PC-3 (cell line): ENCODE data around the gene RPS10. TPM values are rescaled to one million over a fixed set of nuclear protein-coding genes. Genes with fewer than 3 reads are reported as not detected.

Experiments
- ATAC-seq: fragments of 200-7000 bp; cut with Tn5 transposase; 2 replicates; pipeline ENCODE4 v1.9.1; 2020; ENCODE audit warnings: mild to moderate bottlenecking, moderate library complexity
- BruUV-seq: library from RNA; stranded (reverse); fragments of 400-500 nt; replicated peaks from 2 replicates; lab custom pipeline; 2021; lab: Mats Ljungman, UMichigan
- CTCF ChIA-PET: fragments of 300-600 bp; sonication (Branson Sonifier 250); formaldehyde crosslinking; loops from one replicate; lab custom pipeline; 2022; ENCODE audit warnings: antibody characterized with exemption; lab: Charles Lee
- POLR2A ChIA-PET: fragments of 300-600 bp; sonication (Branson Sonifier 250); formaldehyde crosslinking; loops from one replicate; lab custom pipeline; 2022; ENCODE audit warnings: antibody characterized with exemption; ENCODE audit not compliant: unreplicated experiment; lab: Charles Lee
- DNase-seq: peaks from one replicate; pipeline ENCODE4 v3.0.0-alpha.2; 2015
- H2AFZ ChIP-seq: fragments of 300-600 bp; sonication (generic); 2 replicates; pipeline ENCODE4 v1.6.0; 2016; ENCODE audit warnings: antibody characterized with exemption, low read length
- H3F3A ChIP-seq: fragments of 300-600 bp; sonication (generic); one replicate; pipeline ENCODE4 v1.6.0; 2017; ENCODE audit warnings: antibody characterized with exemption, low read length, control low read depth, mild to moderate bottlenecking; ENCODE audit not compliant: unreplicated experiment
- H3K27ac ChIP-seq: fragments of 300-600 bp; sonication (generic); 2 replicates; pipeline ENCODE4 v1.5.1; 2016; ENCODE audit warnings: mild to moderate bottlenecking, low read length
- H3K27me3 ChIP-seq: fragments of 300-600 bp; sonication (generic); 2 replicates; pipeline ENCODE4 v1.6.1; 2016; ENCODE audit warnings: low read length, mixed read lengths
- H3K36me3 ChIP-seq: fragments of 300-600 bp; sonication (generic); 2 replicates; pipeline ENCODE4 v1.6.1; 2016; ENCODE audit warnings: low read depth, mixed run types, low read length, mixed read lengths
- H3K4me1 ChIP-seq: fragments of 300-600 bp; sonication (generic); 2 replicates; pipeline ENCODE4 v1.5.1; 2016; ENCODE audit warnings: low read length; ENCODE audit not compliant: insufficient read depth
- H3K4me2 ChIP-seq: fragments of 300-600 bp; sonication (generic); 2 replicates; pipeline ENCODE4 v1.6.0; 2016; ENCODE audit warnings: low read length
- H3K4me3 ChIP-seq: fragments of 300-600 bp; sonication (generic); 2 replicates; pipeline ENCODE4 v1.5.1; 2016; ENCODE audit warnings: mild to moderate bottlenecking, low read length, mixed read lengths
- H3K79me2 ChIP-seq: fragments of 300-600 bp; sonication (generic); 2 replicates; pipeline ENCODE4 v1.6.1; 2017; ENCODE audit warnings: low read length, mixed read lengths
- H3K9ac ChIP-seq: fragments of 300-600 bp; sonication (generic); 2 replicates; pipeline ENCODE4 v1.6.0; 2016; ENCODE audit warnings: mild to moderate bottlenecking, low read length
- H3K9me2 ChIP-seq: fragments of 300-600 bp; sonication (generic); replicated peaks from 2 replicates; pipeline ENCODE4 v1.6.1; 2016; ENCODE audit warnings: mixed run types, low read length, mixed read lengths
- H3K9me3 ChIP-seq: fragments of 300-600 bp; sonication (generic); 2 replicates; pipeline ENCODE4 v1.6.1; 2016; ENCODE audit warnings: low read length, mixed read lengths
- H4K20me1 ChIP-seq: fragments of 300-600 bp; sonication (generic); 2 replicates; pipeline ENCODE4 v1.6.1; 2016; ENCODE audit warnings: low read length, mixed read lengths
- EZH2 ChIP-seq: fragments of 300-600 bp; sonication (generic); IDR thresholded peaks from one replicate; pipeline ENCODE4 v1.6.1; 2017; ENCODE audit warnings: antibody characterized with exemption, mild to moderate bottlenecking, low read length; ENCODE audit not compliant: unreplicated experiment
- EZH2phosphoT487 ChIP-seq: fragments of 300-600 bp; sonication (generic); IDR thresholded peaks from 2 replicates; pipeline ENCODE4 v1.6.1; 2018; ENCODE audit warnings: mild to moderate bottlenecking, antibody characterized with exemption, low read length, borderline replicate concordance
- intact Hi-C: fragments of 100-400 bp; cut with micrococcal nuclease; formaldehyde crosslinking; loops from 2 replicates; pipeline ENCODE4 v1.9.0; 2023
- total RNA-seq: library from RNA; depleted of rRNA; stranded (reverse); fragments of >200 nt; gene quantifications from 2 replicates; pipeline ENCODE4 v1.2.3, GENCODE V29; 2014
- TF ChIP-seq, protein P1 (sequence below): fragments of 300-600 bp; sonication (generic); conservative IDR thresholded peaks from 2 replicates; pipeline ENCODE4 v1.5.1; 2017; ENCODE audit warnings: antibody characterized with exemption, low read depth, mild to moderate bottlenecking, low read length

Gene RPS10
- total RNA-seq, 1 experiment from 2014 or later = 3,060 TPM

DNA sequence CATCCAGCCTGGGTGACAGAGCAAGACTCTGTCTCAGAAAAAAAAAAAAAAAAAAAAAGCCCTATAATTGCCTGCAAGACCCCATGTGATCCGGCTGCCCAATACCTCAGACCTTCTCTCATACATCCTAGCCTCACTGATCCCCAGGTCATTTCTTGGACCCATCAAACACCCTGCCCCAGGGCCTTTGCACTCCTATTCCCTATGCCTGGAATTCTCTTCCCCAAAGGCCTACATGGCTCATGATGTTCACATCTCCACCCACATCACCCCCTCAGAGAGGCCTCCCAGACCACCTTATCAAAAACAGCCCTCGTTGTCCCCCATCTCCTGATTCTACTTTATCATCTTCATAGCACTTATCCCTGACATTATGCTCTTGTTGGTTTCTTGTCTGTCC is 48.9 kb upstream of the RPS10 start:
- Histone ChIP-seq H3K79me2 (no peaks in the 10 kb centered on the region), H3K9me2 (no peaks in the 10 kb centered on the region), H3K9ac (no peak overlapping the region), H3K4me2 (no peak overlapping the region), H2AFZ (no peak overlapping the region), H3K9me3 (no peaks in the 10 kb centered on the region), H3K36me3 (no peaks in the 10 kb centered on the region), H3F3A (no peaks in the 10 kb centered on the region), H3K4me1 (peaks cover 7% of the 10 kb centered on the region; the same call in 1 of the 2 replicates), H3K4me3 (no peak overlapping the region), H3K27me3 (no peaks in the 10 kb centered on the region), H3K27ac (no peak overlapping the region), H4K20me1 (no peaks in the 10 kb centered on the region)
- DNase-seq (no peak), ATAC-seq (no peak)
- ChIA-PET POLR2A (interaction anchor here (0.7 kb wide), 1 partner anchor 49 kb away, joined by 3 read pairs; no protein-coding TSS in a partner anchor), CTCF (interaction anchor here (0.6 kb wide), 2 partner anchors 27 to 74 kb away, joined by 3 to 5 read pairs; no protein-coding TSS in a partner anchor)
- TF ChIP-seq EZH2 = no peak
- TF ChIP-seq EZH2phosphoT487 = no peak
- TF ChIP-seq, protein P1, sequence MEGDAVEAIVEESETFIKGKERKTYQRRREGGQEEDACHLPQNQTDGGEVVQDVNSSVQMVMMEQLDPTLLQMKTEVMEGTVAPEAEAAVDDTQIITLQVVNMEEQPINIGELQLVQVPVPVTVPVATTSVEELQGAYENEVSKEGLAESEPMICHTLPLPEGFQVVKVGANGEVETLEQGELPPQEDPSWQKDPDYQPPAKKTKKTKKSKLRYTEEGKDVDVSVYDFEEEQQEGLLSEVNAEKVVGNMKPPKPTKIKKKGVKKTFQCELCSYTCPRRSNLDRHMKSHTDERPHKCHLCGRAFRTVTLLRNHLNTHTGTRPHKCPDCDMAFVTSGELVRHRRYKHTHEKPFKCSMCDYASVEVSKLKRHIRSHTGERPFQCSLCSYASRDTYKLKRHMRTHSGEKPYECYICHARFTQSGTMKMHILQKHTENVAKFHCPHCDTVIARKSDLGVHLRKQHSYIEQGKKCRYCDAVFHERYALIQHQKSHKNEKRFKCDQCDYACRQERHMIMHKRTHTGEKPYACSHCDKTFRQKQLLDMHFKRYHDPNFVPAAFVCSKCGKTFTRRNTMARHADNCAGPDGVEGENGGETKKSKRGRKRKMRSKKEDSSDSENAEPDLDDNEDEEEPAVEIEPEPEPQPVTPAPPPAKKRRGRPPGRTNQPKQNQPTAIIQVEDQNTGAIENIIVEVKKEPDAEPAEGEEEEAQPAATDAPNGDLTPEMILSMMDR = no peak
- intact Hi-C loops = no loop called here
- BruUV-seq = no TSS peak

DNA sequence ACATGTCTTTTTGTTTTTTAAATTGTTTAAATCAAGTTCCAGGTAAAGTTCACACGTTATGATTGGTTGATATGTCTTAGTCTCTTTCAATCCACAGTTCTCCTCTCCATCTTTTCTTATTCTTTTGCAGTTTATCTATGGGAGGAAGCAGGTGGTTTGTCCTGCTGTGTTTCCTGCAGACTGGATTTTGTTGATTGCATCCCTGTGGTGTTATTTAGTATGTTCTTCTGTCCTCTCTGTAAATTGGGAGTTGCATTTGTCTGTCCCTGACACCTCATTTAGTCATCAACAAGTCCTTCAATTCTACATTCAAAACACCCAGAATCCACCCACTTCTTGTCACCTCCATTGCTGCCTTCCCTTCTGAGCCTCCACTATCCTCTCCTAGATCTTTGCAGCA is 48.1 kb upstream of the RPS10 start:
- no peaks in the 10 kb centered on the region for H3K27me3 ChIP-seq
- no peaks in the 10 kb centered on the region for H3K79me2 ChIP-seq
- no peaks in the 10 kb centered on the region for H3K9me2 ChIP-seq
- H3K4me3 ChIP-seq = no peak overlapping the region
- BruUV-seq = no TSS peak
- no peaks in the 10 kb centered on the region for H3F3A ChIP-seq
- no peaks in the 10 kb centered on the region for H4K20me1 ChIP-seq
- POLR2A ChIA-PET = no interaction called here
- H2AFZ ChIP-seq = no peak overlapping the region
- no peak overlapping the region for H3K27ac ChIP-seq
- TF ChIP-seq, protein P1 = no peak
- TF ChIP-seq EZH2 = no peak
- TF ChIP-seq EZH2phosphoT487 = no peak
- H3K36me3 ChIP-seq = no peaks in the 10 kb centered on the region
- intact Hi-C loops = no loop called here
- DNase-seq (no peak), ATAC-seq (no peak)
- H3K9ac ChIP-seq = no peak overlapping the region
- H3K9me3 ChIP-seq = no peaks in the 10 kb centered on the region
- peaks cover 7% of the 10 kb centered on the region; the same call in 1 of the 2 replicates for H3K4me1 ChIP-seq
- H3K4me2 ChIP-seq = no peak overlapping the region
- CTCF ChIA-PET = no interaction called here

DNA sequence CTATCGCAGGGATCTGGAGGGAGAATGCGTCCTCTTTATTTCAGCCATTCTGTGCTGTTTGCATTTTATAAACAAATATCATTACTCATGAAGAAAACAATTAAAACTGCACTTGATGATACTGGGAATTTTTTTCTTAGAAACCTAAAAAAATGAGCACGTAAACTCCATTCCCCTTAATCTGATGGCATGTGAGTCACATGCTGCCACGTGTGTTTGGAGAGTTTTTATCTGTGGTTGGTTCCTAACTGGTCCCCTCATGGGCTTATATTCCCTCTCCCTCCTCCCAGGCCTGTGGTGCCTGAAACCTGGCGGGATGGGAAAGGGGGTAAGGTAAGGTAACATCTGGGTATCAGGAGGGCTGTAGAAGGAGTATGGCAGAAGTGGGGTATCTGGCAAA is 46.6 kb upstream of the RPS10 start:
- Histone ChIP-seq H3K36me3 (no peaks in the 10 kb centered on the region), H2AFZ (no peak overlapping the region), H4K20me1 (no peaks in the 10 kb centered on the region), H3K9me3 (no peaks in the 10 kb centered on the region), H3K9me2 (no peaks in the 10 kb centered on the region), H3K27ac (no peak overlapping the region), H3F3A (no peaks in the 10 kb centered on the region), H3K4me3 (no peak overlapping the region), H3K4me2 (no peak overlapping the region), H3K9ac (no peak overlapping the region), H3K79me2 (no peaks in the 10 kb centered on the region), H3K4me1 (peaks cover 7% of the 10 kb centered on the region; the same call in 1 of the 2 replicates), H3K27me3 (no peaks in the 10 kb centered on the region)
- no peak for ATAC-seq
- ChIA-PET CTCF (no interaction called here), POLR2A (interaction anchor here (0.6 kb wide), 1 partner anchor 12 kb away, joined by 6 read pairs; no protein-coding TSS in a partner anchor)
- BruUV-seq = no TSS peak
- DNase-seq = no peak
- intact Hi-C loops = no loop called here
- TF ChIP-seq EZH2 (no peak), EZH2phosphoT487 (no peak)
- TF ChIP-seq, protein P1 = no peak
